Colonic mucosa (tissue), 4 donors: ENCODE results near the gene CBX6. TPM values are rescaled to one million over a fixed set of nuclear protein-coding genes. Genes with fewer than 3 reads are reported as not detected.

ENCODE experiments used
- DNase-seq: peaks from one replicate; pipeline ENCODE4 v3.0.0-alpha.2; 2020
- H3K27ac ChIP-seq: fragments of 200-600 bp; one replicate; pipeline ENCODE4 v1.8.0; 2021
- H3K27me3 ChIP-seq: fragments of 200-600 bp; one replicate; pipeline ENCODE4 v1.8.0; 2021
- H3K36me3 ChIP-seq: fragments of 200-600 bp; one replicate; pipeline ENCODE4 v1.8.0; 2021
- H3K4me1 ChIP-seq: fragments of 200-600 bp; one replicate; pipeline ENCODE4 v1.8.0; 2021; ENCODE audit warnings: mild to moderate bottlenecking
- H3K4me3 ChIP-seq: fragments of 200-600 bp; one replicate; pipeline ENCODE4 v1.8.0; 2021
- H3K9ac ChIP-seq, 2 donors: one replicate each; pipeline ENCODE4 v1.7.0; 2013; ENCODE audit warnings: control low read depth in 2 of 2, low read depth in 2 of 2, low read length in 2 of 2
- H3K9me3 ChIP-seq: fragments of 200-600 bp; one replicate; pipeline ENCODE4 v1.8.0; 2021
- CTCF ChIP-seq: fragments of 200-600 bp; IDR thresholded peaks from one replicate; pipeline ENCODE4 v1.8.0; 2022; ENCODE audit warnings: antibody characterized with exemption, mild to moderate bottlenecking
- intact Hi-C: fragments of 100-400 bp; cut with DNase I; formaldehyde crosslinking; loops from one replicate; pipeline ENCODE4 v1.14.1; 2022
- total RNA-seq, 2 donors: library from RNA; stranded (reverse); fragmentation: NEBNext Ultra II Directional in 1 of 2; extraction: Animal tissue kit (Norgen Biotek cat#: 25700) in 1 of 2; gene quantifications; one replicate each; pipeline ENCODE4 v1.2.1, GENCODE V29; 2021
- donor health status: healthy.
- donor health status: DM: no; HTN: no; CAD: no.
- donor health status: DM: no; HTN: no; CAD: no.

Gene CBX6
- total RNA-seq, 2 donors from 2014 or later: 9.2 to 14.5 TPM

- Histone ChIP-seq H3K4me1 (no peaks in the 10 kb centered on the region), H3K4me3 (no peak overlapping the region), H3K9me3 (no peaks in the 10 kb centered on the region), H3K9ac (no peak overlapping the region), H3K36me3 (no peaks in the 10 kb centered on the region), H3K27ac (no peak overlapping the region), H3K27me3 (no peaks in the 10 kb centered on the region)
- intact Hi-C loops: no loop called here
- no peak for DNase-seq
- TF ChIP-seq CTCF: no peak
These were observed 41.2 kb downstream of the CBX6 start for GRCh38 chr22:38830845-38831108.

- no peak for TF ChIP-seq CTCF
- intact Hi-C loops: no loop called here
- Histone ChIP-seq H3K9ac (no peak overlapping the region), H3K36me3 (no peaks in the 10 kb centered on the region), H3K27me3 (no peaks in the 10 kb centered on the region), H3K27ac (no peak overlapping the region), H3K4me3 (no peak overlapping the region), H3K4me1 (no peaks in the 10 kb centered on the region), H3K9me3 (no peaks in the 10 kb centered on the region)
- DNase-seq: no peak
These were observed 41.8 kb downstream of the CBX6 start for GRCh38 chr22:38830026-38830844.

GRCh38 chr22:38829485-38829884 is 42.5 kb downstream of the CBX6 start:
- H3K9me3 ChIP-seq: no peaks in the 10 kb centered on the region
- intact Hi-C loops: no loop called here
- no peak overlapping the region for H3K27ac ChIP-seq
- H3K36me3 ChIP-seq: no peaks in the 10 kb centered on the region
- DNase-seq: no peak
- no peak for TF ChIP-seq CTCF
- H3K9ac ChIP-seq: no peak overlapping the region
- H3K4me3 ChIP-seq: no peak overlapping the region
- no peaks in the 10 kb centered on the region for H3K27me3 ChIP-seq
- H3K4me1 ChIP-seq: no peaks in the 10 kb centered on the region

GRCh38 chr22:38828616-38829205 is 43.3 kb downstream of the CBX6 start:
- DNase-seq: no peak
- no peaks in the 10 kb centered on the region for H3K4me1 ChIP-seq

GRCh38 chr22:38828191-38828590 is 43.8 kb downstream of the CBX6 start:
- H3K9me3 ChIP-seq: no peaks in the 10 kb centered on the region
- no peak overlapping the region for H3K4me3 ChIP-seq
- no peak overlapping the region for H3K9ac ChIP-seq
- no peak overlapping the region for H3K27ac ChIP-seq
- no peak for DNase-seq
- TF ChIP-seq CTCF: no peak
- H3K4me1 ChIP-seq: no peaks in the 10 kb centered on the region
- no peaks in the 10 kb centered on the region for H3K36me3 ChIP-seq
- H3K27me3 ChIP-seq: no peaks in the 10 kb centered on the region
- intact Hi-C loops: no loop called here

More at GRCh38 chr22:38828616-38829205, 43.3 kb downstream of the CBX6 start:
- intact Hi-C loops: no loop called here
- TF ChIP-seq CTCF: no peak
- H3K4me3 ChIP-seq: no peak overlapping the region
- H3K9ac ChIP-seq: no peak overlapping the region
- no peaks in the 10 kb centered on the region for H3K9me3 ChIP-seq
- H3K27ac ChIP-seq: no peak overlapping the region
- no peaks in the 10 kb centered on the region for H3K36me3 ChIP-seq
- no peaks in the 10 kb centered on the region for H3K27me3 ChIP-seq
